Measurements from ENCODE around the gene INA.

The INA gene

Small RNAs within 50 kb of the gene (small RNA-seq; reads per million reads assigned to genes)
- 0.16 to 0.31 reads per million in 2 experiments for gene RNU11-3P

Measured in SK-N-DZ (cell line).